HepG2 (cell line): ENCODE data around the gene PTPN18. TPM values are rescaled to one million over a fixed set of nuclear protein-coding genes. Genes with fewer than 3 reads are reported as not detected.
A peak's percentile ranks its signal among the peaks of the same experiment; 100 is the strongest.

Experiments
- ARID4A ChIP-seq: sonication (generic); formaldehyde crosslinking; IDR thresholded peaks from 2 replicates; pipeline ENCODE4 v1.5.0; 2020; ENCODE audit warnings: mild to moderate bottlenecking, missing genetic modification reagents, borderline replicate concordance
- CCAR2 ChIP-seq: fragments of 200-400 bp; formaldehyde crosslinking; optimal IDR thresholded peaks from 2 replicates; pipeline ENCODE3; 2018; ENCODE audit warnings: low read depth, mild to moderate bottlenecking, low read length, moderate library complexity
- LRRFIP1 ChIP-seq: sonication (generic); formaldehyde crosslinking; conservative IDR thresholded peaks from 2 replicates; pipeline ENCODE4 v1.4.0; 2020; ENCODE audit warnings: missing genetic modification reagents
- MXD1 ChIP-seq: sonication (generic); formaldehyde crosslinking; IDR thresholded peaks from 2 replicates; pipeline ENCODE4 v1.4.0; 2020; ENCODE audit warnings: mild to moderate bottlenecking, missing genetic modification reagents
- NFIC ChIP-seq: IDR thresholded peaks from 2 replicates; pipeline ENCODE4 v1.6.1; 2012; ENCODE audit warnings: mild to moderate bottlenecking, low read length, inconsistent platforms
- PCBP2 ChIP-seq: fragments of 200-400 bp; formaldehyde crosslinking; optimal IDR thresholded peaks from 2 replicates; pipeline ENCODE3; 2018; ENCODE audit warnings: low read length, low read depth; ENCODE audit not compliant: poor library complexity, severe bottlenecking
- SSRP1 ChIP-seq: IDR thresholded peaks from 2 replicates; pipeline ENCODE4 v1.6.1; 2016; ENCODE audit warnings: control low read depth
- TCF7L2 ChIP-seq: IDR thresholded peaks from 2 replicates; pipeline ENCODE4 v1.6.1; 2011; ENCODE audit warnings: mild to moderate bottlenecking, low read depth, low read length, moderate library complexity
- ZBTB44 ChIP-seq: sonication (generic); formaldehyde crosslinking; IDR thresholded peaks from 2 replicates; pipeline ENCODE4 v1.4.0; 2020; ENCODE audit warnings: missing genetic modification reagents
- ZNF101 ChIP-seq: sonication (generic); formaldehyde crosslinking; IDR thresholded peaks from 2 replicates; pipeline ENCODE4 v1.4.0; 2020; ENCODE audit warnings: mild to moderate bottlenecking, low read depth, missing genetic modification reagents, borderline replicate concordance
- ZNF512 ChIP-seq: sonication (generic); formaldehyde crosslinking; IDR thresholded peaks from 2 replicates; pipeline ENCODE4 v1.4.0; 2020; ENCODE audit warnings: mild to moderate bottlenecking, missing genetic modification reagents
- ZNF530 ChIP-seq: sonication (generic); formaldehyde crosslinking; IDR thresholded peaks from 2 replicates; pipeline ENCODE4 v1.5.0; 2020; ENCODE audit warnings: low read depth, mild to moderate bottlenecking, missing genetic modification reagents
- ZNF644 ChIP-seq: IDR thresholded peaks from 2 replicates; pipeline ENCODE4 v1.6.1; 2016; ENCODE audit warnings: low read depth
- ZNF710 ChIP-seq: sonication (generic); formaldehyde crosslinking; IDR thresholded peaks from 2 replicates; pipeline ENCODE4 v1.5.0; 2020; ENCODE audit warnings: mild to moderate bottlenecking, missing genetic modification reagents, borderline replicate concordance
- ZNF737 ChIP-seq: sonication (generic); formaldehyde crosslinking; IDR thresholded peaks from 2 replicates; pipeline ENCODE4 v1.5.0; 2020; ENCODE audit warnings: missing genetic modification reagents, mild to moderate bottlenecking, borderline replicate concordance
- polyA plus RNA-seq, 8 experiments: library from polyadenylated mRNA; depleted of rRNA in 3 of 8; stranded (reverse) in 7 of 8; unstranded in 1 of 8; fragments of >200 nt; fragmentation: Illumina TruSeq in 4 of 8; extraction: Trizol in 4 of 8; gene quantifications; 2 replicates each; pipeline versions ENCODE4 v1.2.1 to v1.2.3, GENCODE V29; 2011 to 2016; ENCODE audit warnings: low read depth in 4 of 8, missing spikeins in 1 of 8, mixed read lengths in 1 of 8; ENCODE audit not compliant: insufficient read depth in 1 of 8
- total RNA-seq, 5 experiments: library from RNA; depleted of rRNA; stranded (reverse); fragments of >200 nt; fragmentation: Illumina TruSeq; extraction: Trizol; gene quantifications; 2 replicates each; pipeline ENCODE4 v1.2.3, GENCODE V29; 2016; ENCODE audit warnings: low read depth in 1 of 5

The PTPN18 gene
- total and polyA plus RNA-seq, 2 of the 13 experiments (the other 11 are each of a cell fraction or from before 2014, with no cell fraction given): 14.8 to 39.6 TPM

GRCh38 chr2:130355578-130356431, at the start of gene PTPN18 (continued):
- TF ChIP-seq ZNF512 (CRISPR knock-in tag) (no peak), NFIC (no peak), TCF7L2 (no peak), MXD1 (CRISPR knock-in tag) (no peak), ZBTB44 (CRISPR knock-in tag) (no peak; the same call in 1 of the 2 replicates), ZNF101 (CRISPR knock-in tag) (no peak), LRRFIP1 (CRISPR knock-in tag) (no peak), PCBP2 (no peak), ZNF710 (CRISPR knock-in tag) (no peak; the same call in none of the 2 replicates), ZNF530 (CRISPR knock-in tag) (no peak), SSRP1 (CRISPR knock-in tag) (no peak), ARID4A (CRISPR knock-in tag) (peak; percentile 87), CCAR2 (no peak), ZNF644 (CRISPR knock-in tag) (peak; percentile 58; the same call in 1 of the 2 replicates), ZNF737 (CRISPR knock-in tag) (no peak)
